H1 (cell line): ENCODE results near the gene GUCY2C. TPM values are rescaled to one million over a fixed set of nuclear protein-coding genes. Genes with fewer than 3 reads are reported as not detected.

Experiments
- CTBP2 ChIP-seq: IDR thresholded peaks from 2 replicates; pipeline ENCODE4 v1.7.0; 2011; ENCODE audit warnings: borderline replicate concordance, mild to moderate bottlenecking, moderate library complexity, mixed read lengths, low read length; ENCODE audit not compliant: insufficient read depth, insufficient read length
- HDAC2 ChIP-seq, 2 experiments: fragments of 300-600 bp in 1 of 2; sonication (generic) in 1 of 2; IDR thresholded peaks; 2 replicates each; pipeline ENCODE4 v1.6.1; 2011 to 2012; ENCODE audit warnings: low read depth in 2 of 2, low read length in 2 of 2, mild to moderate bottlenecking in 2 of 2, moderate library complexity in 2 of 2, borderline replicate concordance in 1 of 2, inconsistent platforms in 1 of 2
- NANOG ChIP-seq: IDR thresholded peaks from 2 replicates; pipeline ENCODE4 v1.6.1; 2011; ENCODE audit warnings: low read length, low read depth, mild to moderate bottlenecking, inconsistent platforms; ENCODE audit not compliant: insufficient read depth, poor library complexity, severe bottlenecking
- RBBP5 ChIP-seq: IDR thresholded peaks from 2 replicates; pipeline ENCODE4 v1.7.1; 2012; ENCODE audit warnings: low read depth, mild to moderate bottlenecking, inconsistent platforms, low read length, moderate library complexity, borderline replicate concordance
- RFX5 ChIP-seq: IDR thresholded peaks from 2 replicates; pipeline ENCODE4 v1.6.1; 2011; ENCODE audit warnings: low read depth, low read length, improper control_type of control experiment, borderline replicate concordance
- SIN3A ChIP-seq, 2 experiments: IDR thresholded peaks in 1 of 2; conservative IDR thresholded peaks in 1 of 2; 2 replicates each; pipeline ENCODE4 v1.6.1; 2011 to 2012; ENCODE audit warnings: low read length in 2 of 2, improper control_type of control experiment in 1 of 2, low read depth in 1 of 2, mild to moderate bottlenecking in 1 of 2
- TEAD4 ChIP-seq: IDR thresholded peaks from 2 replicates; pipeline ENCODE4 v1.6.1; 2012; ENCODE audit warnings: low read depth, low read length, inconsistent platforms, mixed read lengths
- polyA plus RNA-seq, 7 experiments: library from polyadenylated mRNA; depleted of rRNA in 3 of 7; stranded (reverse) in 5 of 7; unstranded in 2 of 7; fragments of >200 nt in 5 of 7; fragments of 200-250 nt in 2 of 7; gene quantifications; 1 replicate in 5 of 7; 2 replicates in 1 of 7; 4 replicates in 1 of 7; pipeline versions ENCODE4 v1.2.1 to v1.2.3, GENCODE V29; 2011 to 2013; ENCODE audit warnings: missing spikeins in 2 of 7, mixed read lengths in 2 of 7
- total RNA-seq: library from RNA; stranded (reverse); fragmentation: NEBNext Ultra II Directional; extraction: Animal tissue kit (Norgen Biotek cat#: 25700); gene quantifications from 2 replicates; pipeline ENCODE4 v1.2.1, GENCODE V29; 2021
- TF ChIP-seq, protein P1 (sequence below): fragments of 300-600 bp; sonication (generic); IDR thresholded peaks from 2 replicates; pipeline ENCODE4 v1.7.1; 2012; ENCODE audit warnings: low read length, moderate library complexity, mild to moderate bottlenecking, inconsistent platforms; ENCODE audit not compliant: insufficient replicate concordance
- TF ChIP-seq, protein P2 (sequence below): IDR thresholded peaks from 2 replicates; pipeline ENCODE4 v1.6.1; 2011; ENCODE audit warnings: low read length, improper control_type of control experiment

Gene GUCY2C
- total and polyA plus RNA-seq, 2 of the 8 experiments (the other 6 are each of a cell fraction or from before 2014, with no cell fraction given): 1.9 to 3.2 TPM

GRCh38 chr12:14614704-14615121 lies 81.7 kb downstream of the GUCY2C start (continued):
- TF ChIP-seq, protein P1, sequence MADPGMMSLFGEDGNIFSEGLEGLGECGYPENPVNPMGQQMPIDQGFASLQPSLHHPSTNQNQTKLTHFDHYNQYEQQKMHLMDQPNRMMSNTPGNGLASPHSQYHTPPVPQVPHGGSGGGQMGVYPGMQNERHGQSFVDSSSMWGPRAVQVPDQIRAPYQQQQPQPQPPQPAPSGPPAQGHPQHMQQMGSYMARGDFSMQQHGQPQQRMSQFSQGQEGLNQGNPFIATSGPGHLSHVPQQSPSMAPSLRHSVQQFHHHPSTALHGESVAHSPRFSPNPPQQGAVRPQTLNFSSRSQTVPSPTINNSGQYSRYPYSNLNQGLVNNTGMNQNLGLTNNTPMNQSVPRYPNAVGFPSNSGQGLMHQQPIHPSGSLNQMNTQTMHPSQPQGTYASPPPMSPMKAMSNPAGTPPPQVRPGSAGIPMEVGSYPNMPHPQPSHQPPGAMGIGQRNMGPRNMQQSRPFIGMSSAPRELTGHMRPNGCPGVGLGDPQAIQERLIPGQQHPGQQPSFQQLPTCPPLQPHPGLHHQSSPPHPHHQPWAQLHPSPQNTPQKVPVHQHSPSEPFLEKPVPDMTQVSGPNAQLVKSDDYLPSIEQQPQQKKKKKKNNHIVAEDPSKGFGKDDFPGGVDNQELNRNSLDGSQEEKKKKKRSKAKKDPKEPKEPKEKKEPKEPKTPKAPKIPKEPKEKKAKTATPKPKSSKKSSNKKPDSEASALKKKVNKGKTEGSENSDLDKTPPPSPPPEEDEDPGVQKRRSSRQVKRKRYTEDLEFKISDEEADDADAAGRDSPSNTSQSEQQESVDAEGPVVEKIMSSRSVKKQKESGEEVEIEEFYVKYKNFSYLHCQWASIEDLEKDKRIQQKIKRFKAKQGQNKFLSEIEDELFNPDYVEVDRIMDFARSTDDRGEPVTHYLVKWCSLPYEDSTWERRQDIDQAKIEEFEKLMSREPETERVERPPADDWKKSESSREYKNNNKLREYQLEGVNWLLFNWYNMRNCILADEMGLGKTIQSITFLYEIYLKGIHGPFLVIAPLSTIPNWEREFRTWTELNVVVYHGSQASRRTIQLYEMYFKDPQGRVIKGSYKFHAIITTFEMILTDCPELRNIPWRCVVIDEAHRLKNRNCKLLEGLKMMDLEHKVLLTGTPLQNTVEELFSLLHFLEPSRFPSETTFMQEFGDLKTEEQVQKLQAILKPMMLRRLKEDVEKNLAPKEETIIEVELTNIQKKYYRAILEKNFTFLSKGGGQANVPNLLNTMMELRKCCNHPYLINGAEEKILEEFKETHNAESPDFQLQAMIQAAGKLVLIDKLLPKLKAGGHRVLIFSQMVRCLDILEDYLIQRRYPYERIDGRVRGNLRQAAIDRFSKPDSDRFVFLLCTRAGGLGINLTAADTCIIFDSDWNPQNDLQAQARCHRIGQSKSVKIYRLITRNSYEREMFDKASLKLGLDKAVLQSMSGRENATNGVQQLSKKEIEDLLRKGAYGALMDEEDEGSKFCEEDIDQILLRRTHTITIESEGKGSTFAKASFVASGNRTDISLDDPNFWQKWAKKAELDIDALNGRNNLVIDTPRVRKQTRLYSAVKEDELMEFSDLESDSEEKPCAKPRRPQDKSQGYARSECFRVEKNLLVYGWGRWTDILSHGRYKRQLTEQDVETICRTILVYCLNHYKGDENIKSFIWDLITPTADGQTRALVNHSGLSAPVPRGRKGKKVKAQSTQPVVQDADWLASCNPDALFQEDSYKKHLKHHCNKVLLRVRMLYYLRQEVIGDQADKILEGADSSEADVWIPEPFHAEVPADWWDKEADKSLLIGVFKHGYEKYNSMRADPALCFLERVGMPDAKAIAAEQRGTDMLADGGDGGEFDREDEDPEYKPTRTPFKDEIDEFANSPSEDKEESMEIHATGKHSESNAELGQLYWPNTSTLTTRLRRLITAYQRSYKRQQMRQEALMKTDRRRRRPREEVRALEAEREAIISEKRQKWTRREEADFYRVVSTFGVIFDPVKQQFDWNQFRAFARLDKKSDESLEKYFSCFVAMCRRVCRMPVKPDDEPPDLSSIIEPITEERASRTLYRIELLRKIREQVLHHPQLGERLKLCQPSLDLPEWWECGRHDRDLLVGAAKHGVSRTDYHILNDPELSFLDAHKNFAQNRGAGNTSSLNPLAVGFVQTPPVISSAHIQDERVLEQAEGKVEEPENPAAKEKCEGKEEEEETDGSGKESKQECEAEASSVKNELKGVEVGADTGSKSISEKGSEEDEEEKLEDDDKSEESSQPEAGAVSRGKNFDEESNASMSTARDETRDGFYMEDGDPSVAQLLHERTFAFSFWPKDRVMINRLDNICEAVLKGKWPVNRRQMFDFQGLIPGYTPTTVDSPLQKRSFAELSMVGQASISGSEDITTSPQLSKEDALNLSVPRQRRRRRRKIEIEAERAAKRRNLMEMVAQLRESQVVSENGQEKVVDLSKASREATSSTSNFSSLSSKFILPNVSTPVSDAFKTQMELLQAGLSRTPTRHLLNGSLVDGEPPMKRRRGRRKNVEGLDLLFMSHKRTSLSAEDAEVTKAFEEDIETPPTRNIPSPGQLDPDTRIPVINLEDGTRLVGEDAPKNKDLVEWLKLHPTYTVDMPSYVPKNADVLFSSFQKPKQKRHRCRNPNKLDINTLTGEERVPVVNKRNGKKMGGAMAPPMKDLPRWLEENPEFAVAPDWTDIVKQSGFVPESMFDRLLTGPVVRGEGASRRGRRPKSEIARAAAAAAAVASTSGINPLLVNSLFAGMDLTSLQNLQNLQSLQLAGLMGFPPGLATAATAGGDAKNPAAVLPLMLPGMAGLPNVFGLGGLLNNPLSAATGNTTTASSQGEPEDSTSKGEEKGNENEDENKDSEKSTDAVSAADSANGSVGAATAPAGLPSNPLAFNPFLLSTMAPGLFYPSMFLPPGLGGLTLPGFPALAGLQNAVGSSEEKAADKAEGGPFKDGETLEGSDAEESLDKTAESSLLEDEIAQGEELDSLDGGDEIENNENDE: no peak
- TF ChIP-seq HDAC2 (IDR thresholded peaks at IDR 0.05; ENCODE audit: borderline replicate concordance in 1 of 2, low read depth in 2 of 2, low read length in 2 of 2) (no peak), CTBP2 (no peak), NANOG (no peak), RBBP5 (no peak), RFX5 (no peak), SIN3A (conservative IDR thresholded peaks at IDR 0.05 in 1 of 2, IDR thresholded peaks at IDR 0.05 in 1 of 2; ENCODE audit: low read depth in 1 of 2, low read length in 2 of 2) (no peak), TEAD4 (no peak)
- TF ChIP-seq, protein P2, sequence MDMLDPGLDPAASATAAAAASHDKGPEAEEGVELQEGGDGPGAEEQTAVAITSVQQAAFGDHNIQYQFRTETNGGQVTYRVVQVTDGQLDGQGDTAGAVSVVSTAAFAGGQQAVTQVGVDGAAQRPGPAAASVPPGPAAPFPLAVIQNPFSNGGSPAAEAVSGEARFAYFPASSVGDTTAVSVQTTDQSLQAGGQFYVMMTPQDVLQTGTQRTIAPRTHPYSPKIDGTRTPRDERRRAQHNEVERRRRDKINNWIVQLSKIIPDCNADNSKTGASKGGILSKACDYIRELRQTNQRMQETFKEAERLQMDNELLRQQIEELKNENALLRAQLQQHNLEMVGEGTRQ: no peak
